Prostate gland (tissue), 2 donors: Measurements from ENCODE around the gene SRP9.

Experiments
- POLR2AphosphoS5 ChIP-seq: sonication (generic); formaldehyde crosslinking; IDR thresholded peaks from one replicate; pipeline ENCODE4 v1.6.1; 2017; ENCODE audit warnings: antibody characterized with exemption
- TF ChIP-seq, protein P1 (sequence below), 4 experiments: fragments of 200-600 bp in 2 of 4; fragments of 450-650 bp in 2 of 4; sonication (generic) in 2 of 4; IDR thresholded peaks; 1 replicate in 3 of 4; 2 replicates in 1 of 4; pipeline ENCODE4 v1.5.1; 2016 to 2019; ENCODE audit warnings: antibody characterized with exemption in 4 of 4, mild to moderate bottlenecking in 2 of 4, moderate library complexity in 2 of 4

DNA sequence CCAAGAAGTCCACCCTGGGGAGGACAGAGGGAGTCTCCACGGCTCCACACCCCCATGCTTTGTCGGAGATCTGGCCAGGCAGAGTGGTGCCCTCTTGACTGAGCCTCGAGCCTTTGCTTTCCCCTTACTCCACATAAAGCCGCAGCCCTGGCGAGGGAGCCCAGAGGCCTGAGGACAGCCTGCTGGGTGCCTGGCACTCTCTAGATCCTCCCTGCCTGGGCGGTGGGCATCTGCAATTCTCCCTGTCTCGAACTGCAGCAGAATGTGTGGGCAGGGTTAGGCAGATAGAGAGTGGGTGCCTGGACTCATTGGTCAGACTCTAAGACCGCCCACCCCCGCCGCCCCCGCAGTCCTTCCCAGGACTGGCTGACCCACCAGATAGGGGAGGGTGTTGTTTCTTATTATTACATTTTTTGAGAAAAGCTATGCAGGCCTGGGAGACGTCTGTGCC, 46.2 kb downstream of the SRP9 start:
- TF ChIP-seq, protein P1, sequence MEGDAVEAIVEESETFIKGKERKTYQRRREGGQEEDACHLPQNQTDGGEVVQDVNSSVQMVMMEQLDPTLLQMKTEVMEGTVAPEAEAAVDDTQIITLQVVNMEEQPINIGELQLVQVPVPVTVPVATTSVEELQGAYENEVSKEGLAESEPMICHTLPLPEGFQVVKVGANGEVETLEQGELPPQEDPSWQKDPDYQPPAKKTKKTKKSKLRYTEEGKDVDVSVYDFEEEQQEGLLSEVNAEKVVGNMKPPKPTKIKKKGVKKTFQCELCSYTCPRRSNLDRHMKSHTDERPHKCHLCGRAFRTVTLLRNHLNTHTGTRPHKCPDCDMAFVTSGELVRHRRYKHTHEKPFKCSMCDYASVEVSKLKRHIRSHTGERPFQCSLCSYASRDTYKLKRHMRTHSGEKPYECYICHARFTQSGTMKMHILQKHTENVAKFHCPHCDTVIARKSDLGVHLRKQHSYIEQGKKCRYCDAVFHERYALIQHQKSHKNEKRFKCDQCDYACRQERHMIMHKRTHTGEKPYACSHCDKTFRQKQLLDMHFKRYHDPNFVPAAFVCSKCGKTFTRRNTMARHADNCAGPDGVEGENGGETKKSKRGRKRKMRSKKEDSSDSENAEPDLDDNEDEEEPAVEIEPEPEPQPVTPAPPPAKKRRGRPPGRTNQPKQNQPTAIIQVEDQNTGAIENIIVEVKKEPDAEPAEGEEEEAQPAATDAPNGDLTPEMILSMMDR (IDR thresholded peaks at IDR 0.05), result no peak
- TF ChIP-seq POLR2AphosphoS5, result no peak
